ENCODE results near the gene HS3ST3B1. TPM values are rescaled to one million over a fixed set of nuclear protein-coding genes. Genes with fewer than 3 reads are reported as not detected.

HS3ST3B1 gene
- total and polyA plus RNA-seq, 2 of the 4 experiments (the other 2 are of a cell fraction): 3.1 to 4.3 TPM

- Histone ChIP-seq H2BK5ac (ENCODE audit: low read depth, low read length, poor library complexity, severe bottlenecking) (no peak overlapping the region), H3K27me3 (ENCODE audit: control insufficient read depth, insufficient read depth, low read length) (no peaks in the 10 kb centered on the region), H3K4me2 (ENCODE audit: low read depth, low read length) (no peak overlapping the region), H4K8ac (ENCODE audit: low read depth in 2 of 2, low read length in 2 of 2) (no peak overlapping the region), H4K91ac (ENCODE audit: insufficient read depth, low read depth, low read length) (no peak overlapping the region), H4K5ac (ENCODE audit: low read depth, low read length) (no peak overlapping the region), H3K36me3 (ENCODE audit: control insufficient read depth, insufficient read depth, low read length) (no peaks in the 10 kb centered on the region), H3K9me3 (ENCODE audit: control insufficient read depth, insufficient read depth, low read length) (no peaks in the 10 kb centered on the region), H2BK20ac (ENCODE audit: low read depth, low read length) (no peak overlapping the region), H4K20me1 (ENCODE audit: insufficient read depth, low read length) (peaks cover 46% of the 10 kb centered on the region), H3K18ac (ENCODE audit: low read depth, low read length) (no peak overlapping the region), H2AK5ac (ENCODE audit: low read depth, low read length) (no peak overlapping the region), H3K27ac (ENCODE audit: insufficient read depth, low read length) (no peak overlapping the region), H3K4me1 (ENCODE audit: control insufficient read depth, insufficient read depth, low read length) (peaks cover 12% of the 10 kb centered on the region), H2AFZ (replicated peaks; ENCODE audit: low read length, poor library complexity) (no peak overlapping the region), H3K9me1 (ENCODE audit: insufficient read depth, low read length) (peaks cover 8% of the 10 kb centered on the region), H2BK15ac (ENCODE audit: low read depth, low read length) (no peak overlapping the region), H2BK120ac (ENCODE audit: low read depth, low read length) (no peak overlapping the region), H3K79me1 (ENCODE audit: low read depth in 1 of 2, low read length in 2 of 2) (peaks cover 31 to 79% of the 10 kb centered on the region in 2 experiments), H3K56ac (ENCODE audit: extremely low read depth, insufficient read depth, low read length) (no peak overlapping the region), H3K4me3 (ENCODE audit: insufficient read depth, low read depth, low read length) (no peak overlapping the region), H2AK9ac (replicated peaks; ENCODE audit: low read depth, low read length, poor library complexity) (no peak overlapping the region), H3K4ac (ENCODE audit: low read depth, low read length) (no peak overlapping the region), H3K14ac (replicated peaks; ENCODE audit: low read depth, low read length) (no peak overlapping the region), H3K23ac (ENCODE audit: low read depth, low read length) (no peak overlapping the region), H3K9ac (ENCODE audit: low read depth, low read length) (no peak overlapping the region)
- DNase-seq (no peak), ATAC-seq (ENCODE audit: low read depth) (no peak)
- intact Hi-C loops (cut with micrococcal nuclease) (no loop called here), in situ Hi-C loops (cut with MboI; ENCODE audit: low sequenced_read_pairs) (no loop called here), dilution Hi-C loops (cut with HindIII; ENCODE audit: low sequenced_read_pairs, unreplicated experiment) (no loop called here)
- ChIA-PET CTCF (no interaction called here), POLR2A (ENCODE audit: unreplicated experiment) (no interaction called here)
- BruUV-seq (replicated peaks): no TSS peak
- TF ChIP-seq FOS (IDR thresholded peaks at IDR 0.05; ENCODE audit: low read depth, low read length) (no peak), BHLHE40 (IDR thresholded peaks at IDR 0.05; ENCODE audit: low read depth, low read length) (no peak), RFX5 (IDR thresholded peaks at IDR 0.05; ENCODE audit: low read depth, low read length) (no peak), MXI1 (IDR thresholded peaks at IDR 0.05; ENCODE audit: borderline replicate concordance, low read depth, low read length) (no peak), POLR2A (IDR thresholded peaks at IDR 0.05; ENCODE audit: low read depth, low read length) (no peak), MAZ (IDR thresholded peaks at IDR 0.05; ENCODE audit: borderline replicate concordance, low read depth, low read length) (no peak), CHD1 (IDR thresholded peaks at IDR 0.05; ENCODE audit: low read depth, low read length) (no peak), MAFK (IDR thresholded peaks at IDR 0.05; ENCODE audit: low read depth, low read length) (no peak), CEBPB (IDR thresholded peaks at IDR 0.05; ENCODE audit: low read depth, low read length) (no peak), CTCF (conservative IDR thresholded peaks at IDR 0.05; ENCODE audit: low read depth, low read length) (no peak), RCOR1 (IDR thresholded peaks at IDR 0.05; ENCODE audit: insufficient replicate concordance, low read length) (no peak), NFE2L2 (IDR thresholded peaks at IDR 0.05; ENCODE audit: low read depth, low read length) (no peak), RAD21 (IDR thresholded peaks at IDR 0.05; ENCODE audit: low read length) (no peak), SMC3 (IDR thresholded peaks at IDR 0.05; ENCODE audit: low read depth, low read length) (no peak)
- TF ChIP-seq, protein P1, sequence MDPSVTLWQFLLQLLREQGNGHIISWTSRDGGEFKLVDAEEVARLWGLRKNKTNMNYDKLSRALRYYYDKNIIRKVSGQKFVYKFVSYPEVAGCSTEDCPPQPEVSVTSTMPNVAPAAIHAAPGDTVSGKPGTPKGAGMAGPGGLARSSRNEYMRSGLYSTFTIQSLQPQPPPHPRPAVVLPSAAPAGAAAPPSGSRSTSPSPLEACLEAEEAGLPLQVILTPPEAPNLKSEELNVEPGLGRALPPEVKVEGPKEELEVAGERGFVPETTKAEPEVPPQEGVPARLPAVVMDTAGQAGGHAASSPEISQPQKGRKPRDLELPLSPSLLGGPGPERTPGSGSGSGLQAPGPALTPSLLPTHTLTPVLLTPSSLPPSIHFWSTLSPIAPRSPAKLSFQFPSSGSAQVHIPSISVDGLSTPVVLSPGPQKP (IDR thresholded peaks at IDR 0.05; ENCODE audit: borderline replicate concordance, low read depth, low read length): no peak
- TF ChIP-seq, protein P2, sequence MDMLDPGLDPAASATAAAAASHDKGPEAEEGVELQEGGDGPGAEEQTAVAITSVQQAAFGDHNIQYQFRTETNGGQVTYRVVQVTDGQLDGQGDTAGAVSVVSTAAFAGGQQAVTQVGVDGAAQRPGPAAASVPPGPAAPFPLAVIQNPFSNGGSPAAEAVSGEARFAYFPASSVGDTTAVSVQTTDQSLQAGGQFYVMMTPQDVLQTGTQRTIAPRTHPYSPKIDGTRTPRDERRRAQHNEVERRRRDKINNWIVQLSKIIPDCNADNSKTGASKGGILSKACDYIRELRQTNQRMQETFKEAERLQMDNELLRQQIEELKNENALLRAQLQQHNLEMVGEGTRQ (IDR thresholded peaks at IDR 0.05; ENCODE audit: low read depth, low read length): no peak
- WGBS, 2 experiments (ENCODE audit: extremely low coverage in 2 of 2, insufficient read length in 1 of 2): 50% methylated on average over 2 of the region's 9 CpGs; no CpG with 5 or more reads in 1 of the 2 experiments
Measured at GRCh38 chr17:14325618-14326167, 24.8 kb downstream of the HS3ST3B1 start.
